AG09309 (cell line): ENCODE measurements around the gene FOXJ3.

Experiments
- DNase-seq: peaks from one replicate; pipeline ENCODE4 v3.0.0-alpha.2; 2010; ENCODE audit warnings: low read depth
- H3K4me3 ChIP-seq: 2 replicates; pipeline ENCODE4 v1.5.1; 2011; ENCODE audit warnings: mild to moderate bottlenecking, low read depth, low read length, moderate library complexity; ENCODE audit not compliant: control insufficient read depth
- CTCF ChIP-seq: IDR thresholded peaks from 2 replicates; pipeline ENCODE4 v1.5.1; 2011; ENCODE audit warnings: mild to moderate bottlenecking, low read depth, low read length, inconsistent platforms; ENCODE audit not compliant: insufficient read depth, control insufficient read depth; ENCODE audit errors: missing control alignments

FOXJ3 gene

DNA sequence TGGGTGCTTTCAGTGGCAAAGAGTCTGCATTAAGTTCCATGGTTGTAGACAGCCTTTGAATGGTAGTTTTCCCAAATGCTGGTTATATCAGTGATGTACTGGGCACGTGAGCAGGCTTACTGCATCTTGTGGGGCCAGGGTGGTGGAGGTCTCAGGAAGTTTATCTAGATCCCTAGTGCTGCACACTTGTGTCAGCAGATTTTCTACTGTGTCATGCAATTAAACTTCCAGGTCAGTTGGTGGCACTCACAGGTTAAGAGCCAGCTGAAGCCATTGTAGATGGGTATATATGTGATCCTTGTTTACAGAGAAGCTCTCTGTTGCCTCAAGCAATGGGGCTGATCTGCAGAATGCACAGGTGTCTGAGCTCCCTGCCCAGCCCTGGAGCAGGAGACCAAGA is 33.0 kb downstream of the FOXJ3 start:
- no peak for TF ChIP-seq CTCF
- H3K4me3 ChIP-seq, result no peak overlapping the region
- no peak for DNase-seq

DNA sequence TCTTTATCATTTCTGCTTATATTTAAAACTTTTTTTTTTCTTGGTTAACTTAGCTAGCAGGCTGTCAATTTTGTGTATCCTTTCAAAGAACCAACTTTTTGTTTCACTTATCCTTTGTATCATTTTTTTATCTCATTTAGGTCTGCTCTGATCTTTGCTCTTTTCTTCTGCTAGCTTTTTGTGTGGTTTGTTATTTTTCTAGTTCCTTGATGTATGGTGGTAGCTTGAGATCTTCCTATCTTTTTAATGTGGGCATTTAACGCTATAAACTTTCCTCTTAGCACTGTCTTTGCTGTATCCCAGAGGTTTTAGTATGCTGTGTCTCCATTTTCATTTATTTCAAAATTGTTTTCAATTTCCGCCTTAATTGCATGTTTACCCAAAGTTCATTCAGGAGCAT is 36.5 kb downstream of the FOXJ3 start:
- no peak overlapping the region for H3K4me3 ChIP-seq
- TF ChIP-seq CTCF, result no peak
- no peak for DNase-seq

DNA sequence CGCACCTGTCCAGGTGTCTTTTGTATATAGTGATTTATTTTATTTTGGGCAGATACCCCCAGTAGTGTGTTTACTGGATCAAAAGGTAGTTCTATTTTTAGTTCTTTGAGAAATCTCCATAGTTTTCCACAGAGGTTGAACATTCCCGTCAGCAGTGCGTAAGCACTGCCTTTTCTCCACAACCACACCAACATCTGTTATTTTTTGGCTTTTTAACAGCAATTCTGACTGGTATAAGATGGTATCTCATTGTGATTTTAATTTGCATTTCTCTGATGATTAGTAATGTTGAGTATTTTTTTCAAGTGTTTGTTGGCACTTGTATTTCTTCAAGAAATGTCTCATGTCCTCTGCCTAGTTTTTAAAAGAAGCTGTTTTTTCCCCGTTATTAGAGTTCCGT is 39.2 kb downstream of the FOXJ3 start:
- no peak overlapping the region for H3K4me3 ChIP-seq
- TF ChIP-seq CTCF, result no peak
- no peak for DNase-seq

DNA sequence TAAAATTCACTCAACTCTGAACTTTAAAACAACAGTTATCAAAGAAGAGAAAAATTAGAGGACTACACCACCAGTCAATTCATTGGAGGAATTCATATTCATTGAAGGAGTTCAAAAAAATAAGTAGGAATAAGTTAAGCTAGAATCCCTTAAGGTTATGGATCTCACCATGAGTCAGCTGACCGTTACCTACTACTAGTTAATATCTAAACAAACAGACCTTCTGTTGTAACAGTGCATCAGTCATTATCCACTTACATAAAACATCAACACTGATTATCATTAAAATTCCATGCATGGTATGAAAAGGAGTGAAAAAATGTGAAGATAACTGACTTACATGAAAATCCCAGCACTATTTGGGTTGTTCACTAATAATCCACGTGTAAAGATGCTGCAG is 44.9 kb downstream of the FOXJ3 start:
- TF ChIP-seq CTCF, result no peak
- H3K4me3 ChIP-seq, result no peak overlapping the region
- DNase-seq, result no peak

DNA sequence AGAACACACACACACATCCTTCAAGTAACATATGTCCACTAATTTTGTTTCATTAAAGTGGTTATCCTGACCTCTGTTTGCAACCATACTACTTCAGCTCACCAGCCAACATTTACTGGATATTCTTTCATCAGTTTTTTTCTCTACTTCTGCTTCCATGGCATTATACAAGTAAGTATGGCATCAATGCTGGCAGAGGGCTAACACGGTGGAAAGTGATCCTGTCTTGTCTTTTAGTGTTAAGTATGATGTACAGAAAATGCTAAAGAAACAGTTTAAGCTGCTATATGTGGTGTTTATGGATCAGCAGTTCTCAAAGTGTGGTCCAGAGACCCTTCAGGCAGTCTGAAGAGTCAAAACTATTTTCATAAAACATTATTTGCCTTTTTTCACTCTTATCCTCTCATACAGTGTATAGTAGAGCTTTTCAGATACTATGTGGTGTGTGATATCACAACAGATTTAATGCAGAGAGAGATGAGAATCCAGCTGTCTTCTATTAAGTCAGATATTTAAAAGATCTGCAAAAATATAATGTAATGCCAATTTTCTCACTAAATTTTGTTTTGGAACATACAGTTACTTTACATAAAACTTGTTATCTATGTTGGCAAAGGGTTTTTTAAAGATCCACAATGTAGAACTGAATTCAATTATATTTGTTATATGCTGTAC is 46.6 kb downstream of the FOXJ3 start:
- TF ChIP-seq CTCF, result no peak
- H3K4me3 ChIP-seq, result no peak overlapping the region
- DNase-seq, result no peak

GRCh38 chr1:42282867-42283583 is 52.0 kb downstream of the FOXJ3 start:
- H3K4me3 ChIP-seq, result no peak overlapping the region
- TF ChIP-seq CTCF, result no peak
- no peak for DNase-seq
